Measurements from ENCODE around the gene GHRHR.

DNA sequence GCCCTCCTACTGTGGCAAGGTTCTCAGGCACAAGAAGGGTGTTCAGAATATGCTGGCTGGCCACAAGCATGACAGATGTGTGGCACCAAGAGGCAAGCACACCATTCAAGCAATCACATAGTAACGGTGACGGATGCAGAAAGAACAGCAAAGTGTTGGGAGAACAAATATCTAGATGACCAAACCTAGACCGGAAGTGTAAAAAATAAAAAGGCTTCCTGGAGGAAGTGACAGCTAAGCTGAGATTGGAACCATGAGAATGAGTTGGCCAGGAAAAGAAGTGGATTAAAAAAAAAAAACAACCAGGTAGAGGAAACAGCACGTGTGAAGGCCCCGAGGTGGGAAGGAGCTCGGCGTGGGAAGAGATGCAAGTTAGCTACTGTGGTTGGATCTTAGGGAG lies 22.0 kb downstream of the GHRHR start:
- TF ChIP-seq, protein P1, sequence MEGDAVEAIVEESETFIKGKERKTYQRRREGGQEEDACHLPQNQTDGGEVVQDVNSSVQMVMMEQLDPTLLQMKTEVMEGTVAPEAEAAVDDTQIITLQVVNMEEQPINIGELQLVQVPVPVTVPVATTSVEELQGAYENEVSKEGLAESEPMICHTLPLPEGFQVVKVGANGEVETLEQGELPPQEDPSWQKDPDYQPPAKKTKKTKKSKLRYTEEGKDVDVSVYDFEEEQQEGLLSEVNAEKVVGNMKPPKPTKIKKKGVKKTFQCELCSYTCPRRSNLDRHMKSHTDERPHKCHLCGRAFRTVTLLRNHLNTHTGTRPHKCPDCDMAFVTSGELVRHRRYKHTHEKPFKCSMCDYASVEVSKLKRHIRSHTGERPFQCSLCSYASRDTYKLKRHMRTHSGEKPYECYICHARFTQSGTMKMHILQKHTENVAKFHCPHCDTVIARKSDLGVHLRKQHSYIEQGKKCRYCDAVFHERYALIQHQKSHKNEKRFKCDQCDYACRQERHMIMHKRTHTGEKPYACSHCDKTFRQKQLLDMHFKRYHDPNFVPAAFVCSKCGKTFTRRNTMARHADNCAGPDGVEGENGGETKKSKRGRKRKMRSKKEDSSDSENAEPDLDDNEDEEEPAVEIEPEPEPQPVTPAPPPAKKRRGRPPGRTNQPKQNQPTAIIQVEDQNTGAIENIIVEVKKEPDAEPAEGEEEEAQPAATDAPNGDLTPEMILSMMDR (IDR thresholded peaks at IDR 0.05; ENCODE audit: borderline replicate concordance, extremely low read depth, low read length, poor library complexity, severe bottlenecking), result no peak
- no peak for TF ChIP-seq EZH2 (IDR thresholded peaks at IDR 0.05; ENCODE audit: borderline replicate concordance, low read depth, low read length, severe bottlenecking)
